Medulla oblongata (tissue), 1 donor: Measurements from ENCODE around the gene METTL13.

Experiments
- DNase-seq: peaks from one replicate; pipeline ENCODE4 v3.0.0-alpha.2; 2015; ENCODE audit errors: extremely low spot score

The METTL13 gene, protein sequence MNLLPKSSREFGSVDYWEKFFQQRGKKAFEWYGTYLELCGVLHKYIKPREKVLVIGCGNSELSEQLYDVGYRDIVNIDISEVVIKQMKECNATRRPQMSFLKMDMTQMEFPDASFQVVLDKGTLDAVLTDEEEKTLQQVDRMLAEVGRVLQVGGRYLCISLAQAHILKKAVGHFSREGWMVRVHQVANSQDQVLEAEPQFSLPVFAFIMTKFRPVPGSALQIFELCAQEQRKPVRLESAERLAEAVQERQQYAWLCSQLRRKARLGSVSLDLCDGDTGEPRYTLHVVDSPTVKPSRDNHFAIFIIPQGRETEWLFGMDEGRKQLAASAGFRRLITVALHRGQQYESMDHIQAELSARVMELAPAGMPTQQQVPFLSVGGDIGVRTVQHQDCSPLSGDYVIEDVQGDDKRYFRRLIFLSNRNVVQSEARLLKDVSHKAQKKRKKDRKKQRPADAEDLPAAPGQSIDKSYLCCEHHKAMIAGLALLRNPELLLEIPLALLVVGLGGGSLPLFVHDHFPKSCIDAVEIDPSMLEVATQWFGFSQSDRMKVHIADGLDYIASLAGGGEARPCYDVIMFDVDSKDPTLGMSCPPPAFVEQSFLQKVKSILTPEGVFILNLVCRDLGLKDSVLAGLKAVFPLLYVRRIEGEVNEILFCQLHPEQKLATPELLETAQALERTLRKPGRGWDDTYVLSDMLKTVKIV

GRCh38 chr1:171781176-171781875 is at the start of gene METTL13:
TSS of gene METTL13 (plus strand) at chr1:171781660. CDS start at chr1:171781968, 308 bp downstream.
- peak; percentile 99 for DNase-seq

- no peak for DNase-seq
Measured at GRCh38 chr1:171736196-171736595, 45.3 kb upstream of the METTL13 start.

DNA sequence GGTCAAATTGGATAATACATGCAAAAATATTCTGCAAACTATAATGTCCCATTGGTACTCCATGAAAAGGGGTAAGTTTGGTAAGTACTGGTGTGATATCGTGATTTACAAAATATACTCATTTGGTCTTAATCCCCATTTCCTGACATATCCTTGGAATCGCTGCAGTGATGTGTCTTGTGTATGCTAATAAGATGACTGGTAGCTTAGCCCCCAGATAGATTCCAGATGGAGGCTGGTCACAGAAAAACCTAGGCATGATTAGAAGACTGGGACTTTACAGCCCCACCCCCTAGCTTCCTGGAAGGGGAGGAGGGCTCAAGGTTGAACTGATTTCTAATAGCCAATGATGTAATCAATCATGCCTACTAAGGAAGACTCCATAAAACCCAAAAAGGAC is 42.5 kb upstream of the METTL13 start:
- DNase-seq: no peak

DNA sequence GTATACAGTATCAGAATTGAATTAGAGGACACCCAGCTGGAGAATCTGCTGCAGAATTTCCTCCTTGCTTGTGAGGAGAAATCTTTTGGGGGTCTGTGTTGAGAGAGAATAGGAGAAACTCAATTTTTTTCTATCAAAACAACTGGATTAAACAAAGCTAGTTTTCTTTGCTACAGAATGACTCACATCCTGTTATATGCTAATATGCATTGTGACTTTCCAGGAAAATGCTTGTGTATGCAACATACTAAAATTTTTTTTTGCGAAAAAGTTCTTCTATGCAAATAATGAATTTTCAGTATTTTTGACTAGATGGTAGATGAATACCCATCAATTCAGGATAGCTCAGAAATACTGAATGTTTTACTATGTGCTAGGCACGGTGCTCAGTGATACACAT is 41.8 kb upstream of the METTL13 start:
- no peak for DNase-seq

GRCh38 chr1:171740356-171740863 is 41.0 kb upstream of the METTL13 start:
- no peak for DNase-seq

GRCh38 chr1:171740987-171741871 is 40.2 kb upstream of the METTL13 start:
- peak; percentile 71 for DNase-seq

DNA sequence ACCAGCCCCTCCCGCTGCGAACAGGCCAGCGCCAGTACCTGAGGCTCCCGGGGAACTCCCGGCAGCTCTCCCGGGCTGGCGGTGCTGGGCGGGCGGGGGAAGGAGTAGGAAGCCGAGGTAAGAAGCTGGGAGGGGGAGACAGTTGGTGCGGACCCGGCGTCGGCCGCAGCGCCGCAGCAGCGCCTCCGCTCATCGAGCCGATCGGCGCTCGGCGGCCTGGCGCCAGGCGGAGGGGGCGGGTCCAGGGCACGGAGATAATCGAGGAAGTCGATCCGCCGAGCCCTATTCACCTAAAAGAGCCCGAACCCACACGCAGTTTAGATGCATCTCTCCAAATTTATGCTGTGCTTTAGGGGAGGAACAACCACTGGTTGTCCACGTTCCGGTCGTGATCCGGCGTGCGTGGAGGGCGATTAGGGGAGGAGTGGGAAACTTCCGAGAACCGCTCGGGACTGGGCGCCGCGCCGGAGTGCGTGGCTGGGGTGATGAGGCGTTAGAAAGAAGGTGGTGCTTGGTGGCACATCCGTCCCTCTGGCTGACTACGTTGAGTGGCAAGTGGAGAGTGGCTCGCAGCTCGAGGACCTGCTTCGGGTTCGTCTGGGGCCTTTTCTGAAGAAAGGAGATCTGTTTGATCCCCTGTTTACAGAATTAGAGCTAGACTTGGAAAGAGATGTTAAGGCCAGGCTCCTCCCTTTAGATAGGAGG is 39.4 kb upstream of the METTL13 start, which contains the start of gene VAMP4:
TSS of gene VAMP4 (minus strand) at position 194 of the 705 bp plus-strand sequence. CDS start 3,651 bp downstream, outside the sequence.
- peak; percentile 87 for DNase-seq

DNA sequence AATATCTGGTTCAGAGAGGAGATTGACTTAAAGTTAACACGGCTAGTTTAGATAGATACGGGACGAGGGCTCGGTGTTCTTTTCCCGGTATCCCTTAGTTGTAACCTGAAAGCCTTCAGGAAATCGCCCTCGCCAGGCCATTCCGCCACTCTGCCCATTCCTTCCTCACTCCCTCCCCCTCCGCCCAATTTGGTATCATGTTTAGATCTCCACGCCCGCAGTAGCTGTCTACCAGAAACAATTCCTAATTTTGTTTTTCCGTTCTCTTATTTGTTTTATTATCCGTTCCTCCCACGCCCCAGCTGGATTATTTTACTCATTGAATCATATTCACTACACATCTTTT is 38.9 kb upstream of the METTL13 start:
- peak; percentile 65 for DNase-seq

DNA sequence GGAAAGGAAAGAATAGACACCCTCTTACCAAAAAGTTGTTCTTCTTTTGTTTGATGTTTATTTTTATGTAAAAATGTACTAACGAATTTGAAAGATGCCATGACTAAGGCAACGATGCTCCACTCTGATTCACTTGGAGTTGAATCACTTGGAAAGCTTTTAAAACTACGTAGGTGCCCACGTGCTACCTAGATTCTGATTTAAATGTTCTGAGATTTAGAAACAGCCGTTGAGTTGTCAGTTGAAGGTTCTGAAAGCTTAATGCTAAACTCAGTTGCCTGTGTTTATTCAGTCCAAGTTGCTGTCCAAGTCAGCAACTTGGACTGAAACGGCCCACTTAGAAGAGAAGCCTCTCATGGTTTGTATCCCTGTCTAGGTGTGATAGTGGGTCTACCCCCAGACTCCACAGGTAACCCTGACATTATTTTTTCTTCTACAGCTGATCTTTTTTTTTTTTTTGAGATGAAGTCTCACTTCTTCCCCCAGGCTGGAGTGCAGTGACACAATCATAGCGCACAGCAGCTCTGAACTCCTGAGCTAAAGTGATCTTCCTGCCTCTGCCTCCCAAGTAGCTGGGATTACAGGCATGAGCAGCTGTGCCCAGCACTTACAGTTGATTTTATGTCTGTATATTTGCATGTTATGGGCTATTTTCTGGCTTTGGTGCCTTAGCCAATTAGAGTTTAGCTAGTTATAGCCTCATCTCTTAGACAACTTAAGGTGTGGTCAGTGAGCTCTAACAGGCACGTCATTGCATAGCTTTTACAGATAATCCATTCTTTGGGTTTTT is 38.2 kb upstream of the METTL13 start:
- peak; percentile 53 for DNase-seq

DNA sequence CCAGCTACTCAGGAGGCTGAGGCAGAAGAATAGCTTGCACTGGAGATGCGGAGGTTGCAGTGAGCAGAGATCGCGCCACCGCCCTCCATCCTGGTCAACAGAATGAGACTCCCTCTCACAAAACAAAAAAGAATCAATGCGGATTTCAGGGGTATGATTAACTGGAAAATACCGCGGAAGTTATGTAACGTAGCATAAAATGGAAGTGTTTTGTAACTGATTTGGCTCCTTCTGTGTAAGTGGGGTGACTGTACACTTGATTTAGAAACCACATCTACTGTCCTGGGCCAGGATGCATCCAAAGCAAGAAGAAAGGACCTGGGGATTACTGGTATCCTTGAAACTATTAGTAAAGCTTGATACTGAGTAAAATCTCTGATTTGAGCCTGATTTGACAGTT is 36.5 kb upstream of the METTL13 start:
- DNase-seq: no peak

DNA sequence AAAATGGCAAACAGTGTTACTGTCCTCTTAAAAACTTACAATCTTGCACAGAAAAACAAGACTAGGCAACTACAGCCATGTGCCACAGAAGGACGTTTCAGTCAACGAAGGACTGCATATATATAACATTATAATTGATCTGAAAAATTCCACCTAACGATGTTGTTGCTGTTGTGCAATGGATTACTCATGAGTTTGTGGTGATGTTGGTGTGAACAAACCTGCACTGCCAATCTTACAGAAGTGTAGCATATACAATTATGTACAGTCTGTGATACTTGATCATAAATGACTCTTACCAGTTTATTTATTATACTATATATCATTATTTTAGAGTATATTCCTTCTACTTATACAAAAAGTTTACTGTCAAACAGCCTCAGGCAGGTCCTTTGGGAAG is 32.8 kb upstream of the METTL13 start:
- no peak for DNase-seq

GRCh38 chr1:171751221-171751620 is 30.2 kb upstream of the METTL13 start:
- DNase-seq: no peak

- DNase-seq: no peak
Measured at GRCh38 chr1:171753182-171753581, 28.3 kb upstream of the METTL13 start.

DNA sequence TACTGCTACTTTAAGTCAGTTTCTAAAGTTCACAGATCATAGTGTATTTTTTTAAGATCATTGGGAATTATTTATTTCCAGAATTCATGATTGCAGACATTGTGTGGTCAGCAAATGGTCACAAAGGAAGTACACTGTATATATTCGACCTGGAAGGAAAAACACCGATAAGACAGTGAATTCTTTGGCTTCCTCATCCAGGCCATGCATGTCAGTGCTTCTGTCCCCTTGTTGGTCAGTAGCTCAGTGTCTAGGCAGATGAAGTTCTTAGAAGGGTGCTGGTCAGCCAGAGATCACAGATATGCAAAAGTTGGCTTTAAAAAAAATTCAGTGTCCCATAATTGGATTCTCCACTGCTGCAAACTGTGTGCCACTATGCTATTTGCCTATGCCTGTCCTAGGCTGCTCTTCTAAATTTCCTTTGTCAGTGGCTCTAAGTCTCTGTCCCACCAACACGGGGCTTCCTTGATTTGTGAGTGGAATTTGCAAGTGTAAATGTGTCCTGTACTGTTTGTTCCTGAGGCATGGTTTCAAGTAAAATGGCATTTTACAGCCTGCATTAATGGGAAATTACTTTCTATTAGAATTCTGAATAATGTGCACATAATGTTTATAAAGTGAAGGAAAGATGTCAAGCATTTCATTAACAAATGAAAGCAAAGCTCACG is 27.6 kb upstream of the METTL13 start:
- no peak for DNase-seq

- no peak for DNase-seq
Measured at GRCh38 chr1:171754353-171754705, 27.1 kb upstream of the METTL13 start.

DNA sequence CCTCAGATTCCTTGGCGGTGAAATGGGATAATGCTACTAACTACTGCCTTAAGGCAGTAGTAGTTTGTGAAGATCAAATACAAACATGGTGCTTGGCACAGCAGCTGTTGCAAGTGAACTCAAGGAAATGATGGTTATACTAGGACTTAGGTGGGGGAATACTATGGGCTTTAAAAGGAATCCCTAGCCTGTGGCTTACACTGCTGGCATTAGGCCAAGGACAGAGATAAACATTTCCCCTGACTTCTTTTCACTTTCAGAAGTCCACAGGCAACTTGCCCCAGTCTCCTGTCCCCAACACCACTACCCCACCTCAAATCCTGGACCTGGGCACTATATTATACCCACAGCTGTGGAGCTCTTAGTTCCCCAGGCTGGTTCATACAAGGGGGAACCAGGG is 26.5 kb upstream of the METTL13 start:
- DNase-seq: no peak

DNA sequence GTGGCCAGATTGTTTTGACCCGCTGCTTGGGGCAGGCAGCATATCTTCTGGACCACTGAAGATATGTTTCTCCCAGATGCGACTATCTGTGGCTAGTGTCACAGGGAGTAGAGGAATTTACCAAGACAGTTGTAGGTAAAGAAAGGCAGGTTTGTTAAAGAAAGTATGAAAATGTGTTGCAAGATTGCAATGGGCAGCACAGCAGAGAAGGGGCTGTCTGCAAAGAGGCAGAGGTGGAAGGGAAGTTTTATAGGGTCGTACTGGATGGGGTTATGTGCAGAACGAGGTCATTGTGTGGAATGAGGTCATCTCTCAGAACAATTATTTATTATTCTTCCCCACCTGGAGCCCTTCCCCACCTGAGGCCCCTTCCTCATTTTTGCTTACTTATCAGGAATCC is 24.6 kb upstream of the METTL13 start:
- no peak for DNase-seq

DNA sequence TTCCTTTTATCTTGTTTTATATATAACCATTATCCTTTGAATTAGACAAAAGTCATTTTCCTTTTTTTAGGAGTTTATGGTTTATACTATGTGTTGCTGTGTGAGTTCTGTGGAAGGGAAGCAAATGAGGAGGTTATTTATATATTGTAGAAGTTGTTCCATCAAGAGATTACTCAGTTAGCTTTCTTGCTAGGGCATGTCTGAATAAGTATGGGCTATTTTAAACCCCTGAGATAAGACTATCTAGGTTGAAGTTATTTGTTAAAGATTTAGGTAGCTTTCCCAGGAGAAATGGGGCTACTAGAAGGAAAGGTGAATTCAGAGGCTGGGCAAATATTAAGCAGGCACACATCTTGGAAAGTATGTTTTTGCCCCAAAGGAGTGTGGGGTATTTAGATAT is 23.4 kb upstream of the METTL13 start:
- DNase-seq: no peak

DNA sequence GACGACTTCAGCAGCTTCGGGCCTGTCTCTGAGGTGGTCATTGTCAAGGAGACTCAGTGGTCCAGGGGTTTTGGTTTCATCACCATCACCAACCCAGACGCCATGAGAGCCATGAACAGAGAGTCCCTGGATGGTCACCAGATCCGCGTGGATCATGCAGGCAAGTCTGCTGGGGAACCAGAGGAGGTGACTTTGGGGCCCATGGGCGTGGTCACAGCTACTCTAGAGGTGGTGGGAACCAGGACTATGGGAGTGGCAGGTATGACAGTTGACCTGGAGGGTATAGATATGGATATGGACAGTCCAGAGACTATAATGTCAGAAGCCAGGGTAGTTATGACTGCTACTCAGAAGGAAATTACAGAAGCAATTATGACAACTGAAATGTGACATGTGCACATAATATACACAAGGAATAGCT is 19.3 kb upstream of the METTL13 start:
- DNase-seq: no peak
